Memory B cell (primary cell): ENCODE data around the gene LRRC23.

Source experiments
- ATAC-seq: fragments of 150-1000 bp; cut with Tn5 transposase; 2 replicates; pipeline ENCODE4 v1.10.0; 2021; ENCODE audit warnings: low read depth, mild to moderate bottlenecking, moderate library complexity
- DNase-seq, 2 donors: peaks; one replicate each; pipeline ENCODE4 v3.0.0; 2022; ENCODE audit warnings: low spot score in 2 of 2
- H3K27ac Mint-ChIP-seq: one replicate; pipeline ENCODE4 v1.8.0; 2022; ENCODE audit warnings: mild to moderate bottlenecking, moderate library complexity, mixed read lengths
- H3K27me3 Mint-ChIP-seq: one replicate; pipeline ENCODE4 v1.8.0; 2022; ENCODE audit warnings: mixed read lengths
- H3K36me3 Mint-ChIP-seq: one replicate; pipeline ENCODE4 v1.8.0; 2022; ENCODE audit warnings: mild to moderate bottlenecking, mixed read lengths
- H3K4me1 Mint-ChIP-seq: one replicate; pipeline ENCODE4 v1.8.0; 2022; ENCODE audit warnings: mixed read lengths
- H3K4me3 Mint-ChIP-seq: one replicate; pipeline ENCODE4 v1.8.0; 2022; ENCODE audit warnings: mild to moderate bottlenecking, moderate library complexity, mixed read lengths
- H3K9me3 Mint-ChIP-seq: one replicate; pipeline ENCODE4 v1.8.0; 2022; ENCODE audit warnings: mixed read lengths

Gene LRRC23

GRCh38 chr12:6962285-6963015 is 57.8 kb downstream of the LRRC23 start:
- Mint-ChIP-seq H3K4me1 (peaks cover 58% of the 10 kb centered on the region), H3K4me3 (peak overlapping the region; percentile 8), H3K27ac (peak overlapping the region; percentile 97), H3K36me3 (peaks cover 29% of the 10 kb centered on the region), H3K27me3 (no peaks in the 10 kb centered on the region), H3K9me3 (no peaks in the 10 kb centered on the region)
- peak in 1 of 2 donors; percentile 23 for DNase-seq
- no peak for ATAC-seq

- no peaks in the 10 kb centered on the region for H3K9me3 Mint-ChIP-seq
- DNase-seq (peak in 1 of 2 donors; percentile 18), ATAC-seq (no peak)
- H3K27me3 Mint-ChIP-seq: no peaks in the 10 kb centered on the region
- H3K4me1 Mint-ChIP-seq: peaks cover 53% of the 10 kb centered on the region
- peak overlapping the region; percentile 97 for H3K27ac Mint-ChIP-seq
- H3K4me3 Mint-ChIP-seq: no peak overlapping the region
- peaks cover 29% of the 10 kb centered on the region for H3K36me3 Mint-ChIP-seq
Measured at GRCh38 chr12:6963016-6963731, 58.6 kb downstream of the LRRC23 start.
